SJSA1 (cell line): ENCODE data around the gene LDHAL6B. TPM values are rescaled to one million over a fixed set of nuclear protein-coding genes. Genes with fewer than 3 reads are reported as not detected.

ENCODE experiments used
- DNase-seq, 2 experiments: peaks; one replicate each; pipeline ENCODE4 v3.0.0-alpha.2; 2015 to 2020; ENCODE audit warnings: low spot score in 2 of 2, low read depth in 1 of 2
- H3K27ac ChIP-seq: fragments of 250-450 bp; sonication (Bioruptor Pico); 2 replicates; pipeline ENCODE4 v1.5.1; 2020; ENCODE audit warnings: mild to moderate bottlenecking, moderate library complexity
- H3K27me3 ChIP-seq: fragments of 250-450 bp; sonication (Bioruptor Pico); replicated peaks from 2 replicates; pipeline ENCODE4 v1.5.1; 2020; ENCODE audit warnings: mild to moderate bottlenecking, moderate library complexity
- H3K36me3 ChIP-seq: fragments of 250-450 bp; sonication (Bioruptor Pico); 2 replicates; pipeline ENCODE4 v1.5.1; 2020; ENCODE audit warnings: mild to moderate bottlenecking
- H3K4me1 ChIP-seq: fragments of 250-450 bp; sonication (Bioruptor Pico); replicated peaks from 2 replicates; pipeline ENCODE4 v1.6.1; 2021; ENCODE audit warnings: mild to moderate bottlenecking
- H3K4me3 ChIP-seq: fragments of 250-450 bp; sonication (Bioruptor Pico); 2 replicates; pipeline ENCODE4 v1.5.1; 2020; ENCODE audit warnings: mild to moderate bottlenecking
- H3K9me3 ChIP-seq: fragments of 250-450 bp; sonication (Bioruptor Pico); replicated peaks from 2 replicates; pipeline ENCODE4 v1.5.1; 2020; ENCODE audit warnings: mild to moderate bottlenecking
- total RNA-seq: library from RNA; depleted of rRNA; stranded (reverse); fragments of >200 nt; shearing (Covaris generic); gene quantifications from 2 replicates; pipeline ENCODE4 v1.2.3, GENCODE V29; 2014

The LDHAL6B gene
- total RNA-seq, 1 experiment from 2014 or later: not detected

DNA sequence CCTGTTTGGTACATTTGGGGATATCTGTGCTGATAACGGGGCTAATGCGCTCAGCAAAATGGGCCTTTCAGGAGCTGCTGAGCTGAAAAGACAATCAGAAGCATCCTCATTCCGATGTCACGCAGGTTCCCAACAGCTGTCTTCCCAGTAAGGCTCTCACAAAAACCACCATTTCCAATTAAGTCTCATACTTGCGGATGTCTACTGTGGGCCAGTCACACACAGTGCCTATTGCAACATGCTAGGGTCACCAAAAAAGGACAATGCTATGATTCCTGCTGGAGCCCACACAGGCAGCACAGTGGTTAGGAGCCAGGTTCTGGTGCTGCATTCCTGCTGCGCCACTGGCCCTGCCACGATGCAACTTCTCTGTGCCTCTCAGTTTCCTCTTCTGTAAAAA is 16.4 kb upstream of the LDHAL6B start:
- H3K4me1 ChIP-seq: peaks cover 50% of the 10 kb centered on the region
- no peaks in the 10 kb centered on the region for H3K27me3 ChIP-seq
- peaks cover 59% of the 10 kb centered on the region for H3K36me3 ChIP-seq
- no peak overlapping the region for H3K4me3 ChIP-seq
- peak overlapping the region; percentile 99 for H3K27ac ChIP-seq
- DNase-seq: peak; percentile 89 to 90
- no peaks in the 10 kb centered on the region for H3K9me3 ChIP-seq

DNA sequence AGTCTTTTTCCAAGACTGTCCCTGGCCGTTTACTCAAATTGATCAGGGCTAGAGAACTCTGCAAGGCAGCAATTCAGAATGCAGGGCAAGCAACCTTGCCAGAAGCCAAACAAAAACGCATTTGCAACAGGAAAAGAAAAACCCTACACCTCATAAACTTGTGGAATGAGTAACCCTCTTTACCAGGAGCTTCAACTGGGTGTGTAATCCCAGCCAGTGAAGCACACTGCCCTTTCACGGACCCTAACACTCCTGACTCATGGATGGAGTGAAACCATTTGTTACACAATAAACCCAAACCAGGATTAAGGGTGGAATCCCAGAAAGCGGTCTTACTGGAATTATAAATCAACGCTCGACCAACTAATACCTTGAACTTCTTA is 14.8 kb upstream of the LDHAL6B start:
- DNase-seq: peak; percentile 85 to 87
- H3K4me3 ChIP-seq: no peak overlapping the region
- H3K27ac ChIP-seq: peak overlapping the region; percentile 99
- H3K36me3 ChIP-seq: peaks cover 62% of the 10 kb centered on the region
- H3K4me1 ChIP-seq: peaks cover 50% of the 10 kb centered on the region
- H3K27me3 ChIP-seq: no peaks in the 10 kb centered on the region
- no peaks in the 10 kb centered on the region for H3K9me3 ChIP-seq

DNA sequence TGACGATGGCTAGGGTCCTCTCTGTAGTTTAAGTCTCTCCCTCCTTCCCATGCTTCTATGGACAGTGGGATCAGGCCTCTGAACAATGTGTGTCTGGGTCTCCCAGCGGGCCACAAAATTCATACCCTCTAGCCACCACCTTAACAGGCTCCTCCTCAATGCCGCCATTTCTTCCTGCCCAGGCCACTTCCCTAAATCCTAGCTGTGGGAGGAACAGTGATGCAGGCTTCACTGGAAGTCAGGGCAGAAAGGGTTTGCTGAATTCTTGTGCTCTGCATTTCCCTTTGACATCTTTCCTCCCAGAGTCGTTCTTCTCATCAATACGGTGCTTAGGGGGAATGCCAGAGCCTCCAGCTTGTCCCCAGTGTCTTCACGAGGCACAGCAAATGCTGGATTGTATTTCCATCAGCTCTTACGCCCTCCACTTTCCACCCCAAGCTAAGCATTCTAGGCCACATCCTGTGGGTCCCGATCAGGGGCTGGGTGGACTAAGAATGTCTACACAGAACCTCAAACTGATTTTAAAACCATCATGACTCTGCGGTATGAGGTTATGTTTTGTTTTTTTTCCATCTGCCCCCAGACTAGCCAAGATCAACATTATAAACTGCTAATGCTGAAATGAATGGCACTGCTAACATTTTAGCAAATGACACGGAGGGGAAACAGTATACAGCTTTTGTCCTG is 11.9 kb upstream of the LDHAL6B start:
- no peak overlapping the region for H3K4me3 ChIP-seq
- DNase-seq: no peak
- H3K36me3 ChIP-seq: peaks cover 58% of the 10 kb centered on the region
- H3K9me3 ChIP-seq: no peaks in the 10 kb centered on the region
- no peak overlapping the region for H3K27ac ChIP-seq
- peaks cover 37% of the 10 kb centered on the region for H3K4me1 ChIP-seq
- no peaks in the 10 kb centered on the region for H3K27me3 ChIP-seq

- no peak overlapping the region for H3K27ac ChIP-seq
- no peak for DNase-seq
- no peak overlapping the region for H3K4me3 ChIP-seq
- peaks cover 33% of the 10 kb centered on the region for H3K4me1 ChIP-seq
- H3K9me3 ChIP-seq: no peaks in the 10 kb centered on the region
- H3K27me3 ChIP-seq: no peaks in the 10 kb centered on the region
- H3K36me3 ChIP-seq: peaks cover 63% of the 10 kb centered on the region
Measured at GRCh38 chr15:59196416-59196815, 10.2 kb upstream of the LDHAL6B start.

GRCh38 chr15:59197454-59197853 is 9.2 kb upstream of the LDHAL6B start:
- Histone ChIP-seq H3K4me1 (peaks cover 24% of the 10 kb centered on the region), H3K9me3 (no peaks in the 10 kb centered on the region), H3K36me3 (peaks cover 69% of the 10 kb centered on the region), H3K4me3 (no peak overlapping the region), H3K27me3 (no peaks in the 10 kb centered on the region), H3K27ac (no peak overlapping the region)
- DNase-seq: no peak

DNA sequence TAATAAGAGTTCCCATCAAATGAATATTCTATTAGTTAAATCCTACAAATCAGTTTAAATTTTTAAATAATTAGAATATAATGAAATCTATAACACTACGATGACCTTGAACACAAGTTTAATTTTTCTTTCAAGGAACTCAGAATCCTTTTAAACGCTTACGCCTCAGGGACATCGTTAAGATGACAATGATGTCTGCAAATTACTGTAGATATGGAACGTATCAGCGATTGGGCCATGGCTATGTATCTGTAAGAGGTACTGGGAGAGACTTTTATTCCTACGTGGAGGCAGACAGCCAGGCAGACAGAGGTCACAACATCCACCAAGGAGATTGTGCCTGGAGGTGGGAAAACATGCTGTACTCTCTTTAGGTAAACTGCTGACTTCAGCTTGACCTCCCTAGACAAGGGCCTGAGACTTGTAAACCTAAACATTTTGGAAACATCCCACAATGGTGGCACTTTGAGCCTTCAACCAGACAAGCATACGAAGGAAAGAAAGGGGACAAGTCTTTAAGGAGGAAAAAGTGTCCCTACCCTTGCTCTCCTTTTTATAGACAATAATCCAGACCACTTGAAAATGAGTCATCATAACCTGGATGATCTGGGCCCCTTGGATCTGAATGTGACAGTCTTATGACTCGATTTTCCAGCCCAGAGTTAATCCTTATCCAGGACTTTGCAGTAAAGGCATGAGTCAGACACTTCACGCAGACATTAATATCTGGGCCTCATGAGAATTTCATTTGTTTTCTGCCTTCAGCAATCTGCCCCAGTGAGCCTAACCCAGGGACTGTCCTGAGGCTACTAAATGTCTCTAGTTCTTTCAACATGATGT is 6.8 kb upstream of the LDHAL6B start:
- DNase-seq: peak; percentile 53 to 75
- H3K27ac ChIP-seq: peak overlapping the region; percentile 47
- no peaks in the 10 kb centered on the region for H3K9me3 ChIP-seq
- peaks cover 67% of the 10 kb centered on the region for H3K36me3 ChIP-seq
- H3K4me1 ChIP-seq: peaks cover 15% of the 10 kb centered on the region
- H3K27me3 ChIP-seq: no peaks in the 10 kb centered on the region
- H3K4me3 ChIP-seq: no peak overlapping the region

- H3K36me3 ChIP-seq: peaks cover 67% of the 10 kb centered on the region
- peak overlapping the region; percentile 47 for H3K27ac ChIP-seq
- no peak overlapping the region for H3K4me3 ChIP-seq
- H3K9me3 ChIP-seq: no peaks in the 10 kb centered on the region
- H3K4me1 ChIP-seq: peaks cover 15% of the 10 kb centered on the region
- no peaks in the 10 kb centered on the region for H3K27me3 ChIP-seq
- no peak for DNase-seq
Measured at GRCh38 chr15:59200560-59200959, 6.1 kb upstream of the LDHAL6B start.

GRCh38 chr15:59203008-59203407 is 3.6 kb upstream of the LDHAL6B start:
- Histone ChIP-seq H3K36me3 (peaks cover 72% of the 10 kb centered on the region), H3K9me3 (no peaks in the 10 kb centered on the region), H3K4me1 (peaks cover 15% of the 10 kb centered on the region)

GRCh38 chr15:59203657-59204056 is 3.0 kb upstream of the LDHAL6B start:
- H3K27me3 ChIP-seq: no peaks in the 10 kb centered on the region
- no peak for DNase-seq
- H3K4me1 ChIP-seq: peaks cover 15% of the 10 kb centered on the region
- peaks cover 77% of the 10 kb centered on the region for H3K36me3 ChIP-seq
- H3K27ac ChIP-seq: no peak overlapping the region
- H3K9me3 ChIP-seq: no peaks in the 10 kb centered on the region
- no peak overlapping the region for H3K4me3 ChIP-seq

More at GRCh38 chr15:59203008-59203407, 3.6 kb upstream of the LDHAL6B start:
- no peaks in the 10 kb centered on the region for H3K27me3 ChIP-seq
- no peak for DNase-seq
- no peak overlapping the region for H3K27ac ChIP-seq
- H3K4me3 ChIP-seq: no peak overlapping the region

- Histone ChIP-seq H3K27ac (no peak overlapping the region), H3K4me3 (no peak overlapping the region), H3K9me3 (no peaks in the 10 kb centered on the region), H3K4me1 (peaks cover under 1% of the 10 kb centered on the region), H3K27me3 (no peaks in the 10 kb centered on the region), H3K36me3 (peaks cover 80% of the 10 kb centered on the region)
- no peak for DNase-seq
Measured at GRCh38 chr15:59205839-59206622, 612 bp upstream of the LDHAL6B start.

DNA sequence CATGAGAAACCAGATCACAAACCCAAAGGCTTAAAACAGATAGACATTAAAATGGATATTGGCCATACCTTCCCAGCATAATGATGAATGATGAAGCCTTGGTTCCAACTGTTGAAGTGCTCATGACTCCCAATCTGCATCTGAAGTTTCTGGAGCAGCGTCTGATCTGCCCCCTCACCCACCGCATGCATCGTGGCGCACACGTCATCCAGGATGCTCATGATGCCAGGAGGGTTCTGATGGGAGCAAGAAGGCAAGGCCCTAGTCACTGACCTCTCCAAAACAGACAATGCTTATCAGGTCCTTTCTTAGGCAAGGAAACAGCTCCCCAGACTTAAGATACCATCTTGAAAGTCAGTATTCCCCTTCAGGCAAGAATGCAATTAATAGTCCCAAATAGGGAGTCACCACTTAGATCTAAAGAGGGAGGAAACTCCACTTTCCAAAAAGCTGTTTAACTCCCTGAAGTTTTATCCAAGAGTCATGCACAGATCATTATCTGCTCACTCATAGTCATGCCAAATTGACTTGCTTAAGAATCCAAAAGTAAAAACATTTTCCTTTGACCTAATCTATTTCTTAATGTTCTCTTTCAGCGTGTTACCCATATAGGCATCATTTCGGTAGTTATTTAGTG is 2.1 kb downstream of the LDHAL6B start:
- Histone ChIP-seq H3K36me3 (peaks cover 80% of the 10 kb centered on the region), H3K4me3 (no peak overlapping the region), H3K27ac (no peak overlapping the region), H3K9me3 (no peaks in the 10 kb centered on the region), H3K27me3 (no peaks in the 10 kb centered on the region), H3K4me1 (no peaks in the 10 kb centered on the region)
- no peak for DNase-seq

DNA sequence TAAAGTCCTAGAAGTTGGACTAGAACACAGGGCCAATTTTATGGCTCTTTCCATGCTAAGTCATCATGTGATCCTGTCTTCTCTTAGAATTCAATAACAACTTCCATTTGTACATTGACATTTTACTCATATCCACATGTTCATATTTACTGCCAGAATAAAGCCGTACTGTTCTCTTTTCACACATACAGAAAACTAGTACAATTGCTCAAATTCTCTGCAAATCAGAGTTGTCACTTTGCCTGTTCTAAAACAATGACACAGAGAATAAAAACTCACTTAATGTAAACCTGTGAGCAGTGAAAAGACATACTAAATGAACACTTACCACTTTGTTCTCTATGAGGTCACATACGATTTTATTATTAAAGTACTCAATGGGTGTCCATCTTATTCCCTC is 3.5 kb downstream of the LDHAL6B start:
- no peaks in the 10 kb centered on the region for H3K27me3 ChIP-seq
- H3K9me3 ChIP-seq: no peaks in the 10 kb centered on the region
- H3K4me1 ChIP-seq: no peaks in the 10 kb centered on the region
- DNase-seq: no peak
- H3K36me3 ChIP-seq: peaks cover 80% of the 10 kb centered on the region
- no peak overlapping the region for H3K4me3 ChIP-seq
- H3K27ac ChIP-seq: no peak overlapping the region

GRCh38 chr15:59216911-59217310 is 10.3 kb downstream of the LDHAL6B start:
- peaks cover 9% of the 10 kb centered on the region for H3K4me1 ChIP-seq
- no peak overlapping the region for H3K27ac ChIP-seq
- peaks cover 68% of the 10 kb centered on the region for H3K36me3 ChIP-seq
- H3K27me3 ChIP-seq: no peaks in the 10 kb centered on the region
- no peaks in the 10 kb centered on the region for H3K9me3 ChIP-seq
- DNase-seq: no peak
- H3K4me3 ChIP-seq: no peak overlapping the region
